HG02943 (cell line): ENCODE data around the gene DDX11.
"Not testable (repeated sequence)": the region's sequence is repeated elsewhere in the genome, so short reads cannot be mapped to it uniquely, and the experiment has no call there.

ENCODE experiments used
- ATAC-seq: cut with Tn5 transposase; IDR thresholded peaks from one replicate; pipeline ENCODE4 v1.9.1; 2021; ENCODE audit warnings: mild to moderate bottlenecking, low read depth, moderate library complexity; ENCODE audit not compliant: unreplicated experiment

Gene DDX11

DNA sequence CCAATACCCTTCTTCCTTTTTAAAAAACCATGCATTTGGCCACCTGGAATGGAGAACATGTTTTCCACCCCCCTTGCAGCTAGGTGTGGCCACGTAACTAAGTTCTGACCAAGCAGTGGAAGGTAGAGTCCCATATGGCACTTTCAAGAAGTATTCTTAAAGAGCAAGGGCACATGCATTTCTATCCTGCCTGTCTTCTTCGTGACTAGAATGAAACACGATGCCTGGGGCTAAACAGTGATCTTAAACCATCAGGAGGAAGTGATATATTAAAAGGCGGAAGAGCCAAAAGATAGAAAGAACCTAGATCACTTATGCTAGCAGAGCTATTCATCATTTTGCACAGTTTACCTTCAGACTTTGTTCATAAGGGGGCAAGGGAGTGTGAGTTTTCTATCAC lies 16.0 kb upstream of the DDX11 start:
- no peak for ATAC-seq

DNA sequence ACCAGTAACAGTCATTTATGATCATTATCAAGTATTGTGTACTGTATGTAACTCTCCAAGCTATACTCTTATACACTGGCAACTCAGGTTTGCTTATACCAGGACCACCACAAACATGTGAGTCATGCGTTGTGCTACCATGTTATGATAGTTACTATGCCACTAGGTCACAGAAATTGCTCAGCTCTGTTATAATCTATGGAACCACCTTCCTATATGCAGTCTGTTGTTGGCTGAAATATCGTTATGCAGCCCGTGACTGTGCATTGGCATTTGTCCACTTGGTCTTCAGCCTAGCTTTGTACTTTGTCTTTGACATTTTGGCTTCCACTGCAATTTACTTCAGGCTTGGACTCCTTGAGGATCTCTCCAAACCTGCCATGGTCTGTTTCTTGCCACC lies 7.5 kb upstream of the DDX11 start:
- ATAC-seq = not testable (repeated sequence)

DNA sequence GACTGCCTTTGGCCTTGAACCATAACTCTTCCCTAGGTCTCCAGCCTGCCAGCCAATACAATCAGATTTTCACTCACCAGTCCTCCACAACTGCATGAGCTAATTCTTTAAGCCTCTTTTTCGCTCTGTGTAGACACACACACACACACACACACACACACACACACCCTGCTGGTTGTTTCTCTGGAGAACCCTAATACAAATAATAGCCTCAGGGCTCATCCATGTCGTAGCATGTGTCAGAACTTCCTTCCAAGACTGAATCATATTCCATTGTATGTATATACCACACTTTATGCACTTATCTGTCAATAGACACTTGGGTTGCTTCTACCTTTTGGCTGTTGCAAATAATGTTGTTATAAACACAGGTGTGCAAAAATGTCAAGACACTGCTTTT lies 6.0 kb upstream of the DDX11 start:
- not testable (repeated sequence) for ATAC-seq

DNA sequence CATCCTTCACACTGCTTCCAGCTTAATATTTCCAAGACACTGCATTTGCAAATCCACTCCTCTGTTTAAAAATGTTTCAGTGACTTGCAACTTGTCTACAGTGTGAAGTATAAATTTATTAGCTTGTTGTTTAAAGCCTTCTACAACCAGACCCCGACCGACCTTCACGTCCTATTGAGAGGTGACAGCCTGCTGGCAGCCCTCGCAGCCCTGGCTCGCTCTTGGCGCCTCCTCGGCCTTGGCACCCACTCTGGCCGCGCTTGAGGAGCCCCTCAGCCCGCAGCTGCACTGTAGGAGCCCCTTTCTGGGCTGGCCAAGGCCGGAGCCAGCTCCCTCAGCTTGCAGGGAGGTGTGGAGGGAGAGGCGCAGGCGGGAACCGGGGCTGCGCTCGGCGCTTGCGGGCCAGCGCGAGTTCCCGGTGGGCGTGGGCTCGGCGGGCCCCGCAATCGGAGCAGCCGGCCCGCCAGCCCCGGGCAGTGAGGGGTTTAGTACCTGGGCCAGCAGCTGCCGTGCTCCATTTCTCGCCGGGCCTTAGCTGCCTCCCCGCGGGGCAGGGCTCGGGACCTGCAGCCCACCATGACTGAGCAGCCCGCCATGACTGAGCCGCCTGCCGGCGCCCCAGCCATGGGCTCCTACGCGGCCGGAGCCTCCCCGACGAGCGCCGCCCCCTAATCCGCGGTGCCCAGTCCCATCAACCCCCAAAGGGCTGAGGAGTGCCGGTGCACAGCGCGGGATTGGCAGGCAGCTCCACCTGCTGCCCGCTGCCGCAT lies 2.5 kb upstream of the DDX11 start:
- ATAC-seq = not testable (repeated sequence)

DNA sequence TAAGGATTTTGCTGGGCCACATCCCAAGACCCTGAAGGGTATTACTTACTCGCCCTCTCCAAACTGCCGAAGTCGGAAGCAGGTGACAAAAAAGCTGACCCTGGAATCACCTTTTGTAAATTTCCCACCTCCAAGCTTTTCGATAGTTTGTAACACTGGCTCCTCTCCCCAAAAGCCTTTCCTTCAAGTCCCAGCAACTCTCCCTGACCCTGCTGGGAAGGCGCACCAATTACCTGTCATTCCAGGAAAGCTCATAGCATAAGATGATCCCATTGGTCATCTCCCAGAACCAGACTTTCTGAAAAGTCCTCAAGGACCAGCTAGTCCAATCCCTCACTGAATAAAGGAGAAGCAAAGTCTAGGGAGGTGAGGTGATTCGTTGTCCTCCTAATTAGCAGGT lies 698 bp upstream of the DDX11 start:
- ATAC-seq = not testable (repeated sequence)

DNA sequence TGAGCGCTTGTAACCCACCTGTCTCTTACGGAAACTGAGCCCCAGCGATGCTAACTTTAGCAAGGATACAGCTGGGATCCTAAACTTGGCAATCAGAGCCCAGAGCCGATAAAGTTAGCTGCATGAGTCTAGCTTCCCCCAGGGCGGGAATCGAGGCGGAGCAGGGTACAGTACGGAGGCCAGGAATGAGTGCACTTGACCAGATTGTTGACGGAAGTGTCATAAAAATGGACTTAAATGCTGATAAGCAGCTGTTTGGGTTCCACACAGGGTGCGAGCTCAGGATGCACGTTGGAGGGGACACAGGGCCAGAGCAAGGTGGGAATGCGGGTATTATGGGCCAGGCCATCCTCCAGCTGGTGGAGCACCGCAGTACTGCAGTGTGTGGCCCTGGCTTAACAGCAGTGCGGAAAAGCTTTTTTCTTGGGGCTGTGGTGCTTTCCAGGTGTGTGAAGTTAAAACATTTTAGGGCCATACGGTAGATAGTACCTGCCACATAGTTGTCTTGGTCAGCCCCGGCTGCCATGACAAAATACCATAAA lies 744 bp downstream of the DDX11 start:
- ATAC-seq = peak; percentile 46

DNA sequence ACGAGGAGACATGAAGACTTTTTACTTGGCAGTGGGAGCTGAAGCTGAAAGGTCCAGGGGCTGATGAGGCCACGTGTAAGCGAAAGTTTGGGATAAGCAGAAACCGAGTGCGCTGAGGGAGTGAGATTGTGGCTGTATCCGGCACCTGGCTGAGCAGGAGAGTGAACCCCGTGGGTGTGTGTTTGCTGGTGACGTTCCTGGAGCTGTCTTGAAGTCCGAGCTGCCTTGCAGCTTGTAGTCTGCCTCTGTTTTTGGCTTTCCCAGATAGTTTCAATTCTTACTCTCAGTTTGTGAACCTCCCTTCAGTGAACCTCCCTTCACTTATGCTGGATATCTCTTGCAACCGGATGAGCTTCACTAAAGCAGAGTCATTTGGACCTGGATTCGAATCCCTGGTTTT lies 2.5 kb downstream of the DDX11 start:
- not testable (repeated sequence) for ATAC-seq

DNA sequence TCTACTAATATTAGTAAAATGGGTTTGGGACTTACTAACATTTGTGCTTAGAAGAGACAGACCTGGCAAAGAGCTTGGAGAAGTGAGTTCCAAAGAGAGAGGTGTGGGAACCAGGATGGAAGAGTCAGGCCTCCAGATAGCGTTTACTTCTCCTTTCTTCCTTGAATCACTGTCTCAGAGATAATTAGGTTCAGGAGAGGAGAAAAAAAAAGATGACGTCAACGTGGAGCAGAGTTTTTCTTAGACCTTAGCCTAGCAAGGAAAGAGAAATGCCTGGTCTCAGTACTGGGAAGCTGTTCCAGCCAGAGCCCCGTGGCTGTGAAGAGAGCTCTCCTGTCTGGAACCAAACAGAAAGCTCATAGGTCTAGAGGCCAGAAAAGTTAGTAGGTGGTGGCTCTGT lies 3.4 kb downstream of the DDX11 start:
- ATAC-seq = not testable (repeated sequence)

DNA sequence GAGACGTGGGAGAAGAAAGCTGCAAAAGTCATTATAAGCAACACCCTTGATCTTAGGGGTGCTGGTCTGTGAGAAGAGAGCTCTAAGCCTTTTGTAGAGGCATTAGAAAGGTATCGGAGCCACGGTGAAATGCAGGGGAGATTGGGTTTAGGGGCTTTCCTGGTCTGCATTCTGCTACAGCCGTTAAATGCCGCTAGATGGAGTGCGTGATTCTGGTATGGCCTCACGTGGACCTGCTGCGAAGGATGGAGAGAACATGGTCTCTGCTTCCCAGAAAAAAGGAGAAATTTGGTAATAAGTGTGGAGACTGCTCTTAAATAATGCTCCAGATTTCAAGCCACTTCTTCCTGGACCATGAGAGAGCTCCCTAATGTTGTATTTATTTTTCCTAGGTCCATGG lies 4.3 kb downstream of the DDX11 start:
- ATAC-seq = not testable (repeated sequence)

DNA sequence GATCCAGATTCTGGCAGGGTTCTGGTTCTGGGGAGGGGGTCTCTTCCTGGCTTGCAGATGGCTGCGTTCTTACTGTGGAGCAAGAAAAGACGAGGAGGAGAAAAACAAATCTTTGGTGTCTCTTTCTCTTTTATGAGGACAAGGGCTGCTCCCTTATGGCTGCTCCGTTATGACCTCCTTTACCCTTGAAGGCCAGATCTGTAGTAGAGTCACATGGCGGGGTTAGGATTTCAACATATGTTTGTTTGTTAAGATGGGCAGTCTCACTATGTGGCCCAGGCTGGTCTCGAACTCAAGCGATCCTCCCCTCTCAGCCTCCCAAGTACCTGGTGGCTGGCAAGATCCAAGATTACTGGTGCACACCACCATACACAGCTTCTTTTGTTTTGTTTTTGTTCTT lies 5.8 kb downstream of the DDX11 start:
- ATAC-seq = not testable (repeated sequence)

DNA sequence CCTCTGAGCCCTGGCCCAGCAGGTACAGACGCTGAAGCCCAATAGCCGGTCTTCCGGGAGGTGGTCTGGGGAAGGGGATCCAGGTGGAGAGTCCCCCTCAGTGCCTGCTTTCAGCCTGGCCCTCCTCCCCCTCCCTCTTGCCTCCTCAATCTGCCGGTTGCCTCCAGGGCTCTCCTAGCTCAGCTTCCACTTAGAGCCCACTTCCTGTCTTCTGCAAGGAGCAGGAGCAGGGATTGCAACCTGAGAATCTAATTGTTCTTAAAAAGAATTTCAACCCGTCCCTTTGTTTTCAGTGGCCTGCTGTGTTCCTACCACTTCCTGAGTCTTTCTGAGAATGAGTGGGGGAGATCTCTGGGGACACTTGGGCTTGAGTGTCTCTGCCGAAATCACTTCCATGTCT lies 6.6 kb downstream of the DDX11 start:
- ATAC-seq = not testable (repeated sequence)

DNA sequence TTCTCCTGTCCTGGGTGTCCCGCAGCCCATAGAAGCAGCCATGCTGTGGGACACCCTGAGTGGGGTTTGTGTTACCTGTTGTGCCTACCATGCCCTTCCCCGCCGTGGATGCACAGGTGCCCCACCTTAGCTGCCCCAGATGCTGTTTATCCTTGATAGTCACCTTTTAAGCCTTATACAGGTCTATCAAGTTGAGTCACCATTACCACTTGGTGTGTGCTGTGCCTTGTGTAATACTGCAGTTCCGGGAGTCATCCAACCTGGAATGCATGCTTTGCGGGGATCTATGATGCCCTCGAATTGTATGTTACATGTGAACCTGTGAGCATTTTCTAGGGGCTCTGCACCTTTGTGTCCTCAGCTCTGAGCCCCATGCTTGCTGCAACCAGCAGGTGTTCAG lies 7.6 kb downstream of the DDX11 start:
- not testable (repeated sequence) for ATAC-seq

DNA sequence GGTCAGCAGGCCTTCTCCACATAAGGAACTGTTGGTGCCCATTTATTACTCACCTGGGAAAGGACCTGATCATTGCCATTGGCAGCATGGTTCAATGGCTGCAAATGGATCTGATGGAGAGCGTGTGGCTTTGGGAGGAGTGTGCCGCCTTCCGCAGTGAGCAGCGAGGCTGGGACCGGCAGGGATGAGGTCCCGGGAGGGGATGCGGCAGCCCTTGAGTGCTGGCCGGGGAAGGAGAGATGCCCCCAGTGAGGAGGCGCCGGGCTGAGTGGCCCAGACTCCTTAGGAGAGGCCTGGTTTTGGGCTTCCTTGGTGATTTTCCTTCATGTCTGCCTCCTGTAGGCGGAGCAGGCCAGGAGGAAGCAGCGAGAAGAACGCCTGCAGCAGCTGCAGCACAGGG lies 10.6 kb downstream of the DDX11 start:
- ATAC-seq = not testable (repeated sequence)

DNA sequence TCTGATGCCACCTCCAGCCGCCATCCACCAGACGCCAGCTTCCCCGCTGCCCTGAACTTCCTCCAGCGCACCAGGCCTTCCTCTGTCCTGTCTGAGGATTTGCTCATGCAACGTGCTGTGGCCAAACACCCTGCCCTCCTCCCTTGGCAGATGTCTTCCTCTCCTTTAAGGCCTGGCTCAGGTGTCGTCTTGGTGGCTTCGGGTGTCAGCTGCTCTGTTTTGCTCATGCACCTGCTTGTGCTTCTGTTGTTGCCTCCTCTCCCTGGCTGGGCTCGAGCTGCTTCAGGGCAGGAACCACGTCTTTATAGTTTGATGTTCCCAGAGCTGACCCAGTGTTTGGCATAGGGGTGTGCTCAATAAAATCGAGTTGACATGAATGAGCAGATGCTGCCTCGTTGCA lies 12.4 kb downstream of the DDX11 start:
- not testable (repeated sequence) for ATAC-seq

DNA sequence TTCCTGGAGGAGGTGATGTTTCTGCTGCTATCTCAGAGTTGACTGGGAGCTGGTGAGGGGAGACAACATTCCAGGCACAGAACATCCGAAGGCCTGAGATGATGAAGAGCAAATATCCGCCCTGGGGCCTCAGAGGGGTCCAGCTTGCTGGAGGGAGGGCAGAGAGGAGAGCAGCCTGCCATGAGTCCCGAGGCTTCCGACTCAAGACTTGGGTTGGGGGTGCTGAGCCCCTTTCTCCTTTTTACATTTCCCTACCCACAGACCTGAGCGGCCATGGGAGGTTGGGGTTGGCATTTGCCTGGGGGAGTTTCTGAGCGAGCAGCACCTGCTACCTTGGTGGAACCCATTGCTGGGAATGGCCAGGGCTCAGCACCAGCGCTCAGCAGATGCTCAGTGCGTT lies 13.8 kb downstream of the DDX11 start:
- ATAC-seq = not testable (repeated sequence)

DNA sequence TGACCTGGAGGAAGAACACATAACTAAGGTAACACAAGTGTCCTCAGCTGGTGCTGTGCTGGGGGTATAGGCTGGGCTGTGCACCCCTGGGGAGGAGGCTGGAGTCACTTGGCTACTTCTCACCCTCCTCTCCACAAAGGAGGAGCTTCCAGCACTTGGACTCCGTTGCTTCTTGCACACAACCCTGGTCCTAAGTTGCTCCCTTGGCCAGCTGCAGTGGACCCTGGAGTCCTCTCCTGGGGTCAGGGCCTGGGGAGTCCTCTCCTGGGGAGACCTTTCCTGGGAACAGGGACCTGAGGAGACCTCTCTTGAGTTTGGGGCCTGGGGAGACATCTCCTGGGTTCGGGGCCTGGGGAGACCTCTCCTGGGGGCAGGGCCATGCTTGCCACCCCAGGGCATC lies 14.3 kb downstream of the DDX11 start:
- ATAC-seq = not testable (repeated sequence)

DNA sequence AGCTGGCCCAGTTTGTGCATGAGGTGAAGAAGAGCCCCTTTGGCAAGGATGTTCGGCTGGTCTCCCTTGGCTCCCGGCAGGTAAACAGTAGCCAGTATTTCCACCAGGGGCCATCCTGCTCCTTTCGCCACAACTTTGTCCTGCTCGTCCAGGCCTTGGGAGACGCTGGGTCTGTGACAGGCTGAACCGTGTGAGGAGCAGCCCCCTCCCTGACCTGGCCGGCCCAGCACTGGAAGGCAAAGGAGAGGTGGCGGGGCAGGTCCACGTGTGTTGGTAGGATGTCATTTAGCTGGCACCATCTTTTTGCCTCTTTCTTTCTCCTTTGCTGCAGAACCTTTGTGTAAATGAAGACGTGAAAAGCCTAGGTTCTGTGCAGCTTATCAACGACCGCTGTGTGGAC lies 15.4 kb downstream of the DDX11 start:
- ATAC-seq = no peak

DNA sequence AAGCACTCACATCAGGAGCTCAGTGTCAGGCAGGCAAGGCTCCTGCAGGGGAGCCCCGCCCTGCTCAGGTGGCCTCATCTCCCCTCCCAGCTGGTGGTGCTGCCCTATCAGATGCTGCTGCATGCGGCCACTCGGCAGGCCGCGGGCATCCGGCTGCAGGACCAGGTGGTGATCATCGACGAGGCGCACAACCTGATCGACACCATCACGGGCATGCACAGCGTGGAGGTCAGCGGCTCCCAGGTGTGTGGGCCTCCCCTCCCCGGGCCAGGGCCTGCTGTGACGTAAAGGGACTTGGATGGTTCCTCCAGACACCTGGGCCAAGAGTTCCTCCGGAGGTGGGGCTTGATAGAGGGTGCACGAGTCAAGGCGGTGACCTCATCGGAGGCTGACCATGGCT lies 18.0 kb downstream of the DDX11 start:
- not testable (repeated sequence) for ATAC-seq

DNA sequence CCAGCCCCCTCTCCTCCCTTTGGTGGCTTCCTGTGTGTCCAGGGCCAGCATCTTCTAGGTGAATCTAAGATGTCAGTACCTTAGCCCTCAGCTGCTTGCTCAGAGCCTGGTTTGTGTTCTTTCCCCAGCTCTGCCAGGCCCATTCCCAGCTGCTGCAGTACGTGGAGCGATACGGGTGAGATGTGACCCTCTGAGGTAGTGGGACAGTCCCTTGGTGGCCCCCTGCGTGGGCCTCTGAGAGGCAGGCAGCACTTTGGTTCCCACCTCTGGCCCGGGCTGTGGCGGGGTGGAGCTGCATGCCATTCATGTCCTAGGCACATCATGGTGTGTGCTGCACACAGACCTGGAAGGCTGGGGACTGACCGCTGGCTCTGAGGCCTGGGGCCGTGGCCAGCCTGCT lies 19.1 kb downstream of the DDX11 start:
- ATAC-seq = not testable (repeated sequence)

DNA sequence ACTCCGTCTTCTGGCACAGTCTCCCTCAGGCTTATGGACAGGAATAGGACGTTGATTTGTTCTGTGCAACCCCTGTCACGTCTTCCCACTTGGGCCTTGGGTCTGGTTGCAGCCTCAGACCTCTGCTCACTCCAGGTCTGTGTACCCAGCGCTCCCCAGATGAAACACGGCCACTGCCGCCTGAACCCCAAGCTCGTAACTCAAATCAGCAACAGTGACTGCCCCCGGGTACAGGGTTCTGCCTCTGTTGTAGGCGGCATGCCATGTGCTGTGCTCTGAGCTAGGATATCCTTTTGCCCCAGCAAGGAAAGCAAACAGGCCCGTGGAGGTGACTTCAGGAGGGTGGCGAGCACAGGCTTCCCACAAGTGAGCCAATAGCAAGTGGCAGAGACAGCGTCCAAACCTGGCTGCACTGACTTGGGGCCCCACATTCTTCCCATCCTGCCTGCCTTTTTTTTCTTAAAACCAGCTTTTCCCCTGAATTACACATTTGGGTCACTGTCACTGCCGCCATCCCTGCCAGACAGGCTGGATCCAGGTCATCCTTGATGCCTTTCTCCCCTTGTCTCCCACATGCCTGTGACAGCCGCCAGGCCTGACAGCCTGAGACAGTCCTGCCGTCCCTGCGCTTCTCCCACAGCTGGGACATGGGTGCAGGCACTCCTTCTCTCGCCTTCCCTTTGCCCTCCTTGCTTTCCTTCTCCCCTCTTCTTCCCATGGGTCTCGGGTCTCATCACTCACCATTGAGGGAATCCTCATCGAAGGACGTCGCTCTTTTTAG lies 21.6 kb downstream of the DDX11 start:
- not testable (repeated sequence) for ATAC-seq

DNA sequence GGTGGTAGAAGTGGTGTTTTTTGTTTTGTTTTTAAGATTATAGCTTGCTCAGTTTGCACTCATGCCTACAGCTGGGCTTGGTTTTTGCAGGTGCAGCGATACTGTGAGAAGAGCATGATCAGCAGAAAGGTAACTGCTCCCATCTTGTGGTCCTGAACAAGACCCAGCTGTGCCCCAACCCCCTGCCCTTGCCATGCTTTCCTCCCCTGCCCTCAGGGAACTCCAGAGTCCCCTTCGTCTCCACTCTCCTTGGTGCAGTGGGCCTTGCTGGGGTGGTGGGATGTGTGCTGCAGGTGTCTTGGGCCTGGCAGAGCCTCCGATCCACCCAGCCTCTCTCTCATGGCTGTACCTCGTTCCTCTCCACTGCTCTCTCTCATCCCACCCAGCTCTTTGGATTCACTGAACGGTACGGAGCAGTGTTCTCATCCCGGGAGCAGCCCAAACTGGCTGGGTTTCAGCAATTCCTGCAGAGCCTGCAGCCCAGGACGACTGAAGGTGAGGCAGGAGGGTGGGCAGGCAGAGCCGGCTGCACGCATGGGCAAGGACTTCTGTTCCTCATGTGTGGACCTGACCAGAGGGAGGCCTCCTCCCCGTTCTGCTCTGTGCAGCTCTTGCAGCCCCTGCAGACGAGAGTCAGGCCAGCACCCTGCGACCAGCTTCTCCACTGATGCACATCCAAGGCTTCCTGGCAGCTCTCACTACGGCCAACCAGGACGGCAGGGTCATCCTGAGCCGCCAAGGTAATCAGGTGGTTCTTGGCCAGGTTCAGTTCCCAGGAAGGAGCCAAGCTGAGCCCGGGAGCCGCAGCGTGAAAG lies 22.8 kb downstream of the DDX11 start:
- not testable (repeated sequence) for ATAC-seq
